LNCAP (cell line): ENCODE data around the gene SLC23A2.

Experiments
- TF ChIP-seq, protein P1 (sequence below): fragments of 450-650 bp; IDR thresholded peaks from 2 replicates; pipeline ENCODE4 v1.5.1; 2017; ENCODE audit warnings: mild to moderate bottlenecking

Gene SLC23A2

GRCh38 chr20:4812641-4813075, 188.7 kb downstream of the SLC23A2 start:
- TF ChIP-seq, protein P1, sequence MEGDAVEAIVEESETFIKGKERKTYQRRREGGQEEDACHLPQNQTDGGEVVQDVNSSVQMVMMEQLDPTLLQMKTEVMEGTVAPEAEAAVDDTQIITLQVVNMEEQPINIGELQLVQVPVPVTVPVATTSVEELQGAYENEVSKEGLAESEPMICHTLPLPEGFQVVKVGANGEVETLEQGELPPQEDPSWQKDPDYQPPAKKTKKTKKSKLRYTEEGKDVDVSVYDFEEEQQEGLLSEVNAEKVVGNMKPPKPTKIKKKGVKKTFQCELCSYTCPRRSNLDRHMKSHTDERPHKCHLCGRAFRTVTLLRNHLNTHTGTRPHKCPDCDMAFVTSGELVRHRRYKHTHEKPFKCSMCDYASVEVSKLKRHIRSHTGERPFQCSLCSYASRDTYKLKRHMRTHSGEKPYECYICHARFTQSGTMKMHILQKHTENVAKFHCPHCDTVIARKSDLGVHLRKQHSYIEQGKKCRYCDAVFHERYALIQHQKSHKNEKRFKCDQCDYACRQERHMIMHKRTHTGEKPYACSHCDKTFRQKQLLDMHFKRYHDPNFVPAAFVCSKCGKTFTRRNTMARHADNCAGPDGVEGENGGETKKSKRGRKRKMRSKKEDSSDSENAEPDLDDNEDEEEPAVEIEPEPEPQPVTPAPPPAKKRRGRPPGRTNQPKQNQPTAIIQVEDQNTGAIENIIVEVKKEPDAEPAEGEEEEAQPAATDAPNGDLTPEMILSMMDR, result no peak

GRCh38 chr20:4812216-4812615, 189.1 kb downstream of the SLC23A2 start:
- TF ChIP-seq, protein P1, result no peak

- TF ChIP-seq, protein P1, result no peak
These were observed 189.6 kb downstream of the SLC23A2 start for GRCh38 chr20:4811661-4812181.

- TF ChIP-seq, protein P1, result no peak
These were observed 190.1 kb downstream of the SLC23A2 start for GRCh38 chr20:4811257-4811656.

DNA sequence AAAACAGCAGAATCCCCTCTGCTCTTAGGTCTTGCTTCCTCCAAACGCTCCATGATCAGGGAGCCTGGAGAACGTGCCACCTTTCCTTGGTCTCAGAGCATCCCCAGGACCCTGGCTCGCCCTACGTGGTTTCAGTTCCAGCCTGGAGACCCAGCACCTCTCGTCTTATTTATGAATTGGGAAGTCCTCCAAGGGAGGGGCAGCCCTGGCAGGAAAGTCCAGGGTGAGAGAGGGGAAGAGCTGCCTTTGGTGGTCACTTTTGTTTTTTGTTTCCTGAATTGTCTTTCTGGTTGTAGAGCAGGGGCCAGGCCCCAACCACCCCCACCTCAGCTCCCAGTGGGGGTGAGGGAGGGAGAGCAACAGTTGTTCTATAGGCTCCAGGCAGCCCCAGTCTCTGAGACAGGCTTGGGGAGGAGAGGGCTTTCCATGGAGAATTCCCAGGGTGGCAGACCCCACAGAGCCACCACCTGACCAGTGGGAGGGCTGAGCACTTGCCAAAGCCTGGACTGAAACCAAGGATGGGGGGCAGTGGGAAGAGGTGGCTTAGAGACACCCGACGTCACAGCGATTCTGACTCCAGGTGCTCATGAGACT, 190.8 kb downstream of the SLC23A2 start:
- TF ChIP-seq, protein P1, result no peak

DNA sequence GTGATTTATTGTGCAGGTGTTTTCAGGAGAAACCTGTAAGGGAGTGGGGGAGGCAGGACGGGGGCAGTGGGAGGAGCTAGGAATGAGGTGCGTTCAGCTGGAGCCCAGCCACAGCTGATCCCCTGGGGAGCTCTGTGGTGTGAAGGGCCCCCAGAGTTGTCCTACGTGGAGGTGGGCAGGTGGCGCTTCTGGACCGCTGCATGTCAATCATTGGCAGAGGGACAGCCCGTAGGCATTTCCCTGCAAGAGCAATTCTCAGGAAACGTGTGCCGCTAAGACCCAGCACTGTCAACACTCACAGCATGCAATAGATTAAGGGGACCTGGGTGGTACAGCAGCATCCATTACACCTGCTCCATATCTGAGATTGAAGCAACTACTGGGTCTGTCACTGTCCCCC, 191.6 kb downstream of the SLC23A2 start:
- TF ChIP-seq, protein P1, result no peak

DNA sequence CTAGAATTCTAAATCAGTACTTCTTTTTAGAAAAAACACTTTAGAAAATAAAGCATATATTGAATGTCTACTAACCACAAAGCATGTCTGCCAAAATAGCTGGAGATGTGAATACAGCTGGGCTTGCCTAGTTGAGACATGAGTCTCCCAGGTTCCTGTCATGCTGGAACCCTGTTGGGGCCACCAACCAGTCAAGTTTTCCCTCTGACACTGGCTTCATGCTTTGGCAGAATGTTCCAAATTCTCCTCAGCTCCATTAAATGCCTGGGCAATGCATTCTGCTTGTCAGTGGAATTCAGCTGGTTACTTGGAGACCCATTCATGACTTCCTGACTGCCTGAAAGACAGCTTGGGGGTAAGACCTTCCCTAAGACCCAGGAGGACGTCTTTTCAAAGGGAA, 192.4 kb downstream of the SLC23A2 start:
- TF ChIP-seq, protein P1, result no peak
